GM21360 (cell line): ENCODE measurements around the gene FASTK.

ENCODE experiments used
- ATAC-seq: cut with Tn5 transposase; IDR thresholded peaks from one replicate; pipeline ENCODE4 v1.9.1; 2021; ENCODE audit warnings: mild to moderate bottlenecking, moderate library complexity; ENCODE audit not compliant: unreplicated experiment

Gene FASTK, protein sequence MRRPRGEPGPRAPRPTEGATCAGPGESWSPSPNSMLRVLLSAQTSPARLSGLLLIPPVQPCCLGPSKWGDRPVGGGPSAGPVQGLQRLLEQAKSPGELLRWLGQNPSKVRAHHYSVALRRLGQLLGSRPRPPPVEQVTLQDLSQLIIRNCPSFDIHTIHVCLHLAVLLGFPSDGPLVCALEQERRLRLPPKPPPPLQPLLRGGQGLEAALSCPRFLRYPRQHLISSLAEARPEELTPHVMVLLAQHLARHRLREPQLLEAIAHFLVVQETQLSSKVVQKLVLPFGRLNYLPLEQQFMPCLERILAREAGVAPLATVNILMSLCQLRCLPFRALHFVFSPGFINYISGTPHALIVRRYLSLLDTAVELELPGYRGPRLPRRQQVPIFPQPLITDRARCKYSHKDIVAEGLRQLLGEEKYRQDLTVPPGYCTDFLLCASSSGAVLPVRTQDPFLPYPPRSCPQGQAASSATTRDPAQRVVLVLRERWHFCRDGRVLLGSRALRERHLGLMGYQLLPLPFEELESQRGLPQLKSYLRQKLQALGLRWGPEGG

DNA sequence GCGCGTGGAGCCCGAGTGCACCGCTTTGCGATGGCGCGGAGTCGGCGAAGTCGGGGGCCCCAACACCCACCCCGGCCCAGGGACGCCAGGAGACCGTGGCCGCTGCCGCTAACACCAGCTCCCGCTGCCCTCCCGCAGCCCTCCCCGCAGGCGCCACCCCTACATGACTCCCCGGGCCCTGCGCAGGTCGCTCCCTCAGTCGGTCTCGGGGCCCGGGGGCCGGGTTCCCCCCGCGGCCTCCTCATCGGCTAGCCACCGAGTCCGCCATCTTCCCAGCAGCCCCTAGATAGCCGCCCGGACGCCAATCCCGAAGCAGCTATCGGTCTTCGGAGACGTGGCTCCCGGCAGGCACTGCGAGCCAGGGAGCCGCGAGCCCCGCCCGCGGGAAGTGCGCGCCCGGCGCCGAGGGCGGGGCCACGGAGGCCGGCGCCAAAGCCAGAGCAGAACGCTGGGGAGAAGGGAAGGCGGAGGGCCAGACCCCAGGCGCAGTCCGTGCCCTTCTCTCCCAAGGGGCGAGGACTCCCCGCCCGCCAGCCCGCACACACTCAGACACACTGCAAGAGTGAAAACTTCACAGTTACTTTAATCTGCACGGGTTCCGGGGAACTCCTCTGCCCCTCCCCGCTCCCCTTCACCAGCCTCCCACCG, at the start of gene FASTK:
Gene FASTK (minus strand): TSS at position 288 of the 648 bp plus-strand sequence. CDS start 43 bp downstream, at position 245.
- ATAC-seq: peak; percentile 75

DNA sequence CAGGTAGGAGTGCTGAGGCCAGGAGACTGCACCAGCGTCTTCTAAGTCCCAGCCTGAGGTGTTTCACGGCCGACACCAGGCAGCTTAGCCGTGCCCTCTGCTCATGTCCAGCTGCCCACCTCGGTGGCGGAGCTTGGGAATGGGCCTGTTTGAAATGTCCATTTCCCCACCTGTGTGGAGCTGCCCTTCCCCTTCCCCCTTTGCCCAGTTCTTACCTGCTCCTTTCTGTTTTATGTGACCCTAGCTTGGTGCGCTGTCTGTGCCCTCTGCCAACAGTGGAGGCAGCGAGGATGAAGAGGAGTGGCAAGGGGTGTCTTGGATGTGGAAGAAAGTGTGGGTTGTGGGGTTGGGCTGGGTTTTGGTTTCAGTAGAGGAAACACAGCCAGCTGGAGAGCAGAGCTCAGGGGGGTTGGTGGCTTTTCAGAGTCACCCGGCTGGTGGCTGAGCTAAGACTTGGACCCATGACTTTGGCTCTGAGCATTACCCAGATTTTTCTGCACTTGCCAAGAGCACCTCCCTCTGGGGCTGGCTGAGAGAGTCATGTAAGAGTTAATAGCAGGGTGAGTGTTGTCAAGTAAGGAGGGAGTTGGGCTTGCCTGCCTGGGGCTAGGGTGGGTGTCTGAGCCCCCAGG, 49.5 kb upstream of the FASTK start:
- ATAC-seq: no peak

DNA sequence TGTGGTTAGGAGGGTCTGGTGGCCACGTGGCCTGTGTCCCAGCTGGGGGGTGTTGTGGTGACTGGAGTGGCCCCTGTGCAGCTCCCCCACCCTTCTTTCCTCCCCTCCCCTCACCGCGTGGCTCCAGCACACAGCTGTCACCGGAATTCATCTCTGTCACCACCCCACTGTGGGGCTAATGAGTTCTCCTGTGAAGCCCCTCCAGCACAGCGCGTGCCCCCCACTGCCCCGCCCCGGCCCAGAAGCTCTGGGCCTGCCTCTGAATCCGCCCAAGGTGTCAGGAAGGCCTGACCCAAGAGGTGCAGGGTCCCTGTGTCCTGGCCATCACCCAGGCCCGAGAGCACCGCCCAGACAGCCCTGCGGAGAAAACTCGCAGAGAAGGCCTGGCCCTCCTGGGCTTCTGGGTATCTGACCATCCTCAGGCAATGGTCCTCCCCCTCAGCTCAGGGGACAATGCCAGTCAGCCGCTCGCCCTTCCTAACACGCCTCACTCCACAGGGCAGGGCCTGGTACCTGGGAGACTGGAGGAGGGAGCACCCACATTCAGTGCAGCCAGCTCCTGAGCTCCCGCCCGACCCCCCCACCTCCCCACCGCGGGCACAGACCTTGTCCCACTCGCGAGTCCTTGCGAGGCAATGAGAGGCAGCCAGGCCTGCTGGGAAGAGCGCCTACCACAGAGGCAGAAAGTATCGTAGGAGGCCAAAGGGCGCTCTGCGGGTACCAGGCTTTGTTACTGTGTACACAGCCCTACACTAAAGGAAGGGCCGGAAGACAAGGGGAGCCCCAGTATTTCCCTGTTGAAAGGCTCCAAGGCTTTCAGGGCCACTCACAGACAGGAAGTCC, 48.7 kb upstream of the FASTK start:
- no peak for ATAC-seq

DNA sequence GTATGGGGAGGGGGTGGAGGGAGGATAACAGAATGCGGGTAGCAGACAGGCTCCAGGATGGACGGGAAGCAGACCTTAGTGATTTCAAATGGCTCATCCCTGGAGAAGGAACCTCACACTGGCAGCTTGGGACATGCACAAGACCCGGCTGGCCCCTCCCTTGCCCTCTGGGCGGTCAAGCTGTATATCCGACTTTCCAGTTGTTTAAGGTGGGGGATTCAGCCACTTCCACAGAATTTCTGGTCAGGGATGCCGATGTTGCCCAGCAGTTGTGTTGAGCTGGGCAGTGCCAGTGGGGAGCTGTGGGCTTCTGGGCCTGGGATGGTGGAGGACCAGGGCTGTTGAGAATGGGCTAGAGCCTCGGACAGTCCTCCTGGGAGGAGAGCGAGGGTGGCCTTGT, 48.1 kb upstream of the FASTK start:
- no peak for ATAC-seq

DNA sequence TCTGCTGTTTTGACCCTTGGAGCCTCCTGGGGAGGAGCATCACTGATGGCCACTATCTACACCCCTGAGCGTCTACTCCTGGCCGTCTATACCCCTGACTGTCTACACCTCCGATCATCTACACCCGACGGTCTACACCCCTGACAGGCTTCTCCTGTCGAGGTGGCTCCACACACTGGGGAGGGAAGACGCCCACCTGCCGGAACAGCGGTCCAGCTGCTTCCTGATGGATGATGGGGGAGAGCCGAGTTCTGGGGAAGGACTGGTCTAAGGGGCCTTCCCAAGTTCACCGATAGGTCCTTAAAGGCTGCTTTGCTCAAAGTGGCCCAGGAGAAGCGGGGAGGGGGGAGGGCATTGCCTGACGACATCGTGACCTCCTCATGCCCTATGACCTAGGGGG, 47.5 kb upstream of the FASTK start:
- no peak for ATAC-seq

DNA sequence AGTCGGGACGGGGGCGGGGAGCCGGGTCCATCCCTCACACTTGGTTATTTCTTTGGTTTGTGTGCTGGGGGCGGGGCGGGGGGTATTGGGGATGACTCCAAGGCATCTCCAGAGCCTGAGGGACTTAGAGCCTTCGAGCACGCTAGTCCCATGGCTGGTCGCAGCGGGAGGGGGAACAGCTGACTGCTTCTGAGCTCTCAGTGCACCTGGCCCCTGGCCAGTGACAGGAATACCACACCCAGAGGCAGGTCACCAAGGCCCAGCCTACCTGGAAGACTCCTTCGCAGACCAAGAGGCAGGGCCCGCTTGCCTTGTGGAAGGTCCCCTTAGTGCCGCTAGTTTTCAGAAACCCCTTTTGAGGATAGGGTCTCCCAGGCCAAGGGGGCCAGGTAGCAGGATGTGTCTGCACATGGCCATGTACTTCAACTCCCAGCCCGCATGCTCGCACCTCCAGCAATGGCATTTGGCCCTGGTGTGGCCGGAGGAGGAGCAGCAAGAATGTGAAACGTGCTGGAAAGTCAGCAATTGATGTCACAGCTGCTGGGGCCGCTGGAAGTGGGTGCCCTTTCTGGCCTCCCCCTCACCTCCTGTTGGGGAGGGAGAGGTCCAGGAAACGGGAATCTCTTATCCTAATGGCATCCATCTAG, 46.0 kb upstream of the FASTK start:
- ATAC-seq: no peak

DNA sequence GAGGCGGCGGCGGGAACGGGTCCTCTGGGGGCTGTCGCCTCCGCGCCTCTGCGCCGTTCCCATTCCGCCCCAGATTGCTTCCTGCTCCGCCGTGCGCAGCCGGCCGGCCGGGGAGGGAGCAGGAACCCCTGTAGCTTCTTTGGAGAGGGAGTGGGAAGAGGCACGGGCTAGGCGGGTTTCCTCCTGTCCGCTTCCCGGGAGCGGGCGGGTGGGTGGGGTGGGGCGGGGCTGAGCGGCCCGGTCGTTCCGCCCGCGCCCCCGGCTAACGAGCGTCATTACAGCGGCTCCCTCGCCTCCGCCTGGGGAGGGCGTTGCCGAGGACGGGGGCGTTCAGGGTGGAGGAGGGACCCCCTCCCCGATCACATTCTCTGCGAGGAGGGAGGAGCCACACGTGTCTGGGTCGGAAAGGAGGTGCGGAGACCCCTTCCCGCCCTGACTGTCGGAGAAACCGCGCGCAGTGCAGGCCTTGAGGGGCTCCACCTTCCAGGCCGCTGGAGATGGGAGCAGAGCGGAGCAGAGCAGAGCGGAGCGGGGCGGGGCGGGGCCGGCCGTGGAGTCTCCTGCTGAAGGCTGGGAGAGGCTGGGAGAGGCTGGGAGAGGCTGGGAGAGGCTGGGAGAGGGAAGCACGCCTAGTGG, 45.4 kb upstream of the FASTK start:
- ATAC-seq: no peak

DNA sequence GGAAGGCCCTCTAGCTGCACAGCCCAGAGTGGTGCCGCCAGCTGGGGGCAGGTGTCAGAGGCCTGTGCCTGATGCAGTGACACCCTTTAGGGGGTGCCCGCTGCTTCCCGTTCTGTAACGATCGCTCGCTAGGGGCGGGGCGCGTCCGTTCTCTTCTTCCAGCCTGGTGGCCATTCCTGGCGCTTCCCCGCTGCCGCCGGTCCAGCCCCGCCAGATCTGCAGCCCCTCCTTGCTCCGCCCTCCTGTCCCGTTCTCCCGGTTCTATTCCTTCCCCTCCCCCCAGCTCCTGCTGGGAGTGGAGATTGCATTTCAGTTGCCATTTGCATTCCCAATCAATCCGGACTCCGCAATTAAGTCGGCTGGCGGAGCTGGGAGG, 44.8 kb upstream of the FASTK start:
- ATAC-seq: no peak

DNA sequence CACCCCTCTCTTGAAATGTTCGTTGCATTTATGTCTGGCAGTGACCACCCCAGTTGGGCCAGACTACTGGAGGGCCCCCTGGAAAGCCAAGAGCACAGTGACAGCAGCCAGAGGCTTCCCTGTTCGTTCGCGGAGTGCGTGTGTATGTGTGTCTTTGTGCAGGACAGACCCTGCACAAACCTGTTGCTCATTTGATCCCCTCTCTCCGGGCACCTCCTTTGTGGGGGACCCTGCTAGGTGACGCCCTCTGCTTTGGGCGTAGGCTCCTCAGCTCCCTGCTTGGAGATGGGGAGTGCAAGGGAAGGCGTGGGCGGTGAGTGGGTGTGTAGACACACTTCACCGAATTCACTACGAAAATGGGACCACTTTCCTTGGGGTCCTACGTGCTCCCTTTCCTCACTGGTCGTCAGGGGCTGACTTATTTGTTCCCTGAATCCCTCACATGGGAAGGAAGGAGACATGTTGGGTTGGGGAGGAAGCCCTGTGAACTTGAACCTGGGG, 44.3 kb upstream of the FASTK start:
- no peak for ATAC-seq

DNA sequence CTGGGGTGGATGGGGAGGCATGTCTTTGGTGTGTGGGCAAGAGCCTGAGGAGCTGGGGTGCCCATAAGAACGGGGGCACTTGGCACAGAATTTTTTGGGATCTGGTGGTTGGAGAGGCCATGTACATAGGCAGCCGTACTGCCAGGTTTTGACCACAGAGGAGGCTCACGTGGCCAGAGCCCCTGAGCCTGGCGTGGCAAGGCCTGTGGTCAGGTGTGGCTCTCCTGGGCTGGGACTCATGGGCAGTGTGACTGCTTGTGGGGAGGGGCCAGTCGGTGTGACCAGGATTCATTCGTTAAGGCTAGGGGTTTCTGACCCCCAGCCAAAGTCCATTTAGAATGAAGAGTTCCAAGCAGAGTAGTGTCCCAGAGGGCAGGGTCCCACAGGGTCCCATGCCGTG, 43.9 kb upstream of the FASTK start:
- ATAC-seq: no peak

DNA sequence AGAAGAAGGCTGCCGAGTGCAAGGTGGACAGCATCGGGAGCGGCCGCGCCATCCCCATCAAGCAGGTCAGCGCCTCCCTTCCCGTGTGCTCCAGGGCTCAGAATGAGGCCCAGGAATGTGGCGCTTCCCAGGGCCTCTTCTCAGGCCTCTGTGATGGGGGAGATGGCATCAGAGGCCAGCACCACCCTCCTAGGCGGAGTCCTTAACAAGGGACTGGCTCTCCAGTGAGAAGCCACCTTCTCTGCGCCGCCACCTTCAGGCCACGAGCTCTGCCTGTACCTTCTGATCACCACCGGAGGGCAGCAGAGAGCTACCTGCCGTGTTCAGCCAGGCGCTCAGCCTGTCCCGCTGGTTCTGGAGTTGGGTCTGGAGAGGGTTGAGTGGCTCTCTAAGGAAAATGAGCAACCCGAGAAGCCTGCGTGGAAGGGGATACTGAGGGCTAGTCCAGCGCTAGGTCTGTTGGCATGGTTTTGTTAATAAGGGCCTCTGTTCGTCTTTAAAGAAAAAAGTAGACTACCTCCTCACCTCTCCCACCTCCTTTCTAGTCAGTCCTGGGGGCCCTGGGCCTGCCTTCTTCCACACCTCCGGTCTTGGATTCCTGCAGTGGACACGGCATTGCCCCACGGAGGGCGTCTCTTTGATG, 43.3 kb upstream of the FASTK start:
- ATAC-seq: no peak

DNA sequence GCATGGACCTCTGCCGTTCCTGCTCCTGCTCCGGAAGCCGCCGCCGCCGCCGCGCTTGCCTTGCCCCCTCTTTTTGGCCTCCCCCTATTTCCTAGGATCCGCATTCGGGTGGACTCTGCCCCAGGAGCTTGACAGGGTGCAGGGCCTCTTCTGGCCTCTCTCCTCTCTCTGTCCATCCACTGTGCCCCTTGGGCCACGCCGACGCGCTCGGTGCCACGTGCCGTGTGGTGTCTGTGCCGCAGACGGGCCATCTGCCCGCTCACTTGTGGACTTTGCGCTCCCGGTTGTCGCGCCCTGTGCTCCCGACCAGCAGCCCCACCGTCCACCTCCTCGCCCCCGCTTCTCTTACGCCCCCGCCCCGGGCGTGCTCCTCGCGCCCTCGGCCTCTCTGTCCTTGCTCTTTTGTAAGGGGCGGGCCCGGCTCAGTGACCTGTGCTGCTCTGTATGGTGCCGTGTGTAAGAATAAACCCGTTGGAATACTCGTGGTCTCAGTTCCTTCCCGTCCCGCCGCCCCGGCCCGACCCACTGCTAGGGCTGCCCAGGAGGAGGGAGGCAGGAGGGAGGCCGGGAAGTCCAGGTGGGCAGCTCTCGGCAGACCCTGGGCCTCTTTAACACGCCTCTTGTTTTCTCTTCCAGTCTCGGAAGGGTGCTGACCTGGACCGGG, 42.7 kb upstream of the FASTK start:
- no peak for ATAC-seq

DNA sequence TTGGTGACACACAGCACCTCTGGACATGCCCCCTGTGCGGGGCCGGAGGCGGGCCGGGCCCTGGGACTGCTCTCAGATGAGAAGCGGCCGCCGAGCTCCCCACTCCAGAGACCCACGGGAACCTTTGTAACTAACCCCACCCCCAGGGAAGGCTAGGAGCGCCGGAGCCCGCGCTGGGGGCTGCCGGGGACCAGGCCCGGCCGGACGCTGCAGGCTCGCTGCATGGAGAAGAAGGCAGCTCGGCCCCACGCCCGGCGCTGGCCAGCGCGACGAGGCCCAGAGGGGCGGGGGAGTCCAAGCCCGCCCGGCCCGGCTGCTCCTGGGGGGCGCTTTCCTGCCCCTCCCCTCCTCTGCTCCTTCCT, 42.2 kb upstream of the FASTK start:
- ATAC-seq: no peak

DNA sequence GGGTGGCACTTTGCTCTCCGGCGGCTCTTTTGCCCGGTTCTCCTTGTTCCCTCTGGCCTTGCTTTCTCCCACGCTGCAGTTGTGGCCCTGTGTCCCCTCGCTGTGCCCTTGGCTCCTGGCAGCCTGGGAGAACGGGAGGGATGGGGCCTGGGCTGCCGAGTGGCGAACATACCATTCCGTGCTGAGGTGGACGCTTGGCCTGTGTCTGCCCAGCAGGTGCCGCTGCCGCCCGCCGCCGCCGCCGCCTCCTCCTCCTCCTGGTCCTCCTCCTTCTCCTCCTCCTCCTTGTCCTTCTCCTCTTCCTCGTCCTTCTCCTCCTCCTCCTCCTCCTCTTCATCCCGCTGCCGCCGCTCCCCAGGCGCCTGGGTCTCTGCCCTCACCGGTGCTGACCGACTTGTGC, 41.7 kb upstream of the FASTK start:
- no peak for ATAC-seq

DNA sequence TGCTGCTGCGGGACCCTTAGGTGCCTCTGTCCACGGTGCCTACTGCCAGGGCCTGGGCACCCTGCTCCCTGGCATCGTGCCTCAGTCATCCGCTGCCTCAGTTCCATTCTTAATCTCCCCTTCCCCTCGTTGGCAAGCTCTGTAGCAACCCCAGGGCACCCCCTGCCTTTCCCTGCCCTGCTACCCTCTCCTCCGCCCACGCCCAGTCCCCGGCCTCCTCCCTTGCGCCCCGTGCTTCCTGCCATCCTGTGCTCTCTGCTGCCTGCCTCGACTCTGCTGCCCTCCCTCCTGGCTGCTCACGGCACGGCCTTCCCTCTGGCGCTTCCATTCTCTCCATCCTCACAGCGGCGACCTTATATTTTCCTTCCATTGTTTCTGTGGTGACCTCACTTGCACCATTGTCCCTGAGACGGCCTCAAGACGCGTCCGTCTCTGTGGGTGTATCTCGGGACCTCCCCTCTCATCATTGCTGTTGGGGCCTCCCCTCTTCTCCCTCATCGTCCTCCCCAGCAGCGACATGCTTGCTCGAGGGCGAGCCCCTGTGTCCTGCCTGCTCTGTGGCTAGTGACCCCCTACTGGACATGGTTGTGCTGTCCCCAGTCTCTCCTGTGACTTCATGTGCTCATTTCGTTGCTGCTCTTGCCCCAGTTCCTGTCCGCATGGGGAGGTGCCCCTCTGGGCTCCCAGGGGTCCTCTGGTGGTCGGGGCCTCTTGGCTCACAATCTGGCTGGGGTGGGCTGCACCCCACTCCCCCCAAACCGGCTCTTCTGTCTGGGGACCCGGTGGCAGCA, 41.0 kb upstream of the FASTK start:
- no peak for ATAC-seq

DNA sequence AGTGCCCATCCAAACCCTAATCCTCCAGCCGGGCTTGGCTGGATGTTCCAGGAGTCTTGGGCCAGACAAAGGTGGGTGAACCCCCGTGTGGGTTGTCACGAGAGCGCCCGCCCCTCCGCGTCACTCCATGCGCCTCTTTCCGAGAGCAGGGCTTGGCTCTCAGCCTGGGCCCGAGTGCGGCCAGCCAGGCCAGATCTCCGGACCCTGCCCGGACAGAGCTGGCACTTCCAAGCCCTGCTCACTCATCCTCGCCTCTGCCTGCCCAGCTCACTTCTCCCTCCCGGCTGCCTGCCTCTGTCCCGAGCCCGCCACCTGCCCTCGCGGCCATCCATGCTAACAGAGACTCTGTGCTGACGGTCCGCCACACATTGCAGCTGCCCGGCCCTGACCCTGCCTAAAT, 40.3 kb upstream of the FASTK start:
- no peak for ATAC-seq

DNA sequence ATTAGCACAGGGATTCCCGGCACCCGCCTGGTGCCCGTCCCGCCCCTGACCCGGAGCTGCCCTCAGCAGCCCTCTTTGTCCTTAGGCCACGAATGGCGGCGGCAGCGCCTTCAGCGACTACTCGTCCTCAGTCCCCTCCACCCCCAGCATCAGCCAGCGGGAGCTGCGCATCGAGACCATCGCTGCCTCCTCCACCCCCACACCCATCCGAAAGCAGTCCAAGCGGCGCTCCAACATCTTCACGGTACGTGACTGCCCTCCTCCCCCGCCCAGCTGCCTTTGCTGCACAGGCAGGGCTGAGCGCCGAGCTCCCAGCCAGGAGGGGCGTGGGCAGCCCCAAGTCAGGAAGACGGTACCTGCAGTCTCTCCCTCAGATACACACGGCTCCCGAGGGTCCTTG, 39.3 kb upstream of the FASTK start:
- ATAC-seq: no peak

DNA sequence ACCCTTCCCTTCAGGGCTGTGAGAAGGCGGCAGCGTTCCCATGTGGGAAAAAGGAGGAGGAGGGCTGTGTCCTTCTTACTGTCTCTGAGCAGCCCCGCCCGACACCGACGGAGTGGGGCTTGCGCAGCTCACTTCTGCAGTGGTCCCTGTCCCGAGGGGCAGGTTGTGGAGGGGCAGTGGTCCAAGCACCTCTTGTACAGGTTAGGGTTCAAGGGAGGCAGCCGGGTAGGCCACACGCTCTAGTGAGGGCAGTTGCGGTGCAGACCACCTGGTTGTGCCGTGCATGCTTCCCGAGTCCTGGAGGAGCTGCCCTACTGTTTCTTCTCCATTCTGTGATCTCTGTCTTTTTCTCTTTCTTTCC, 38.4 kb upstream of the FASTK start:
- ATAC-seq: no peak
